ENCODE measurements around the gene KCNQ1.
"Not testable (repeated sequence)": the region's sequence is repeated elsewhere in the genome, so short reads cannot be mapped to it uniquely, and the experiment has no call there.

Gene KCNQ1

DNA sequence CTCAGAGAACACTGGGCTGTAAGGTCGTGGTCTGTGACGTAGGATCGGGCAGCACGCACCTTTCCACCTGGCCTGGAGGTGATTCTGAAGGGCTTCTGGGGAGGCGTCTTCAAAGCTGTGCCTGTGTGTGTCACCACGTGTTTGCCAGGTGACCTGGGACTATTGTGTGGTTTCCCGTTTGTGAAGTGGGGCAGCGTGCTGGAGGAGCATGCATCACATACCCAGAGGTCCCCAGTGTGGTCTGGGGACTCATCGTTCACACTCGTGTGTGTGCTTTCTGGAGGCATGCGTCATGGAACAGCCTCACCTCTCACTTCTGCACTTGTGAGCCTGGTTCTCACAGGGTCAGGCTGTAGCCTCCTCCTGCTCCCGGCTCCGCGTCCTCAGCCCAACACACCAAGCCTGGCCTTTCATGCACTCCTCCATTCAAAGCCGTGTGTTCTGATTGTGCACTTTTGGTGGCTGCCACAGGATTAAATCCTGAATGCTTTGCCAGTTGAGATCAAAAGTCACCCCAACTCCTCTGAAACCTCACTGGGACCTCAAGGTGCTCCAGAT is 148.7 kb downstream of the KCNQ1 start:
- no peak for DNase-seq
- TF ChIP-seq GATA1 (IDR thresholded peaks at IDR 0.05; ENCODE audit: low read depth, low read length), result no peak
- no peak for TF ChIP-seq POLR2A (IDR thresholded peaks at IDR 0.05; ENCODE audit: low read length)

DNA sequence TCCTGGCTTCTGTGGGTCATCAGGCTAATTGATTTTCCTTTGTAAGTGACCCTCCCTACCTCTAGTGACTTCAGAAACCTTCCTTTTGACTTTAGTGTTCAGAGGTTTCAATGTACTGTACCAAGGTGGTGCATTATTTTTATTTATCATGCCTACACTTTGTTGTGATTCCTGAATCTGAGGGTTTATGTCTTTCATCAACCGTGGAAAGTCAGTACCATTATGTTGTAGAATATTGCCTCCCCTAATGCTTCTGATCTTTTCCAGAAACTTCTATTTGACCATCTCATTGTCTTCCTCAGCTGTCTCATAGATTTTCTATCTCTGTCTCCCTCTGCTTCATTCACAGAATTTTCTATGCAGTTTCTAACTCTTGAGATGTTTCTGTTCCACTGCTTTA is 149.5 kb downstream of the KCNQ1 start:
- DNase-seq, result no peak
- TF ChIP-seq GATA1 (IDR thresholded peaks at IDR 0.05; ENCODE audit: low read depth, low read length) (no peak), POLR2A (IDR thresholded peaks at IDR 0.05; ENCODE audit: low read length) (no peak)

DNA sequence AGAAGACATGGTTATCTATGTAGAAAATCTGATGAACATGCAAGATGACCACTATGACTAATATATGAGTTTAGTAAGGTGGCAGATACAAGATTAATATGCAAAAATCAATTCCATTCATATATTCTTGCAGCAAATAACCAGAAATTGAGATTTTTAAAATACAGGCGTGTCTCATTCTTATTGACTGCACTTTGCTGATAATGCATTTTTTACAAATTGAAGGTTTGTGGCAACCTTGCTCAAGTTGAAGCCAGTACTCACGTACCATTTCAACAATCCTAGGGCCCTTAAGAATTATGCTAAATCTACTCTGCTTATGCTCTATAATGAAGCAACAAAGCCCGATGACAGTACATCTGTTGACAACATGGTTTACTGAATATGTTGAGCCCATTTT is 150.4 kb downstream of the KCNQ1 start:
- DNase-seq, result no peak
- TF ChIP-seq GATA1 (IDR thresholded peaks at IDR 0.05; ENCODE audit: low read depth, low read length), result no peak

DNA sequence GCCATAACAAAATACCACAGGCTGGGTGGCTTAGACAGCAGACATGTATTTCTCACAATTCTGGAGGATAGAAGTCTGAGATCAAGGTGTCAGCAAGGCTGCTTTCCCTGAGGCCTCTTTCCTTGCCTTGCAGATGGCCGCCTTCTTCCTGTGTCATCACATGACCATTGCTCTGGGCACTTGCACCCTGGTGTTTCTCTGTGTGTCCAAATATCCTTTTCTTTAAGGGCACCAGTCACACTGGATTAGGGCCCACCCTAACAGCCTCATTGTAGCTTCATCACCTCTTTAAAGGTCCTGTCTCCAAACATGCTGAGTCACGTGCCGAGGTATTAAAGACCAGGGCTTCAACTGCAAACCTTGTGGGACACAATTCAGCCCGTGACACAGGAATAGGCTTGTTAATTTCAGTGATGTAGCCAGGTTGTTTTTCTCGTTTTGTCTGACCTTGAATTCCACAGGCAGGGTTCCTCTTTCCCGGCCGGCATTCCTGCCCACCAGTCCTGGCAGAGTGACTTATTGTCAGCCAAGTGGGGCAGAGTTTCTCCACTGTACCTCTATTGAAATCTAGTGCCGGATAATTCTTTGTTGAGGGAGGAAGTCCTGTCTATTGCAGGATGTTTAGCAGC is 154.9 kb downstream of the KCNQ1 start:
- TF ChIP-seq GATA1 (IDR thresholded peaks at IDR 0.05; ENCODE audit: low read depth, low read length) (no peak), POLR2A (IDR thresholded peaks at IDR 0.05; ENCODE audit: low read length) (no peak)
- DNase-seq, result no peak

DNA sequence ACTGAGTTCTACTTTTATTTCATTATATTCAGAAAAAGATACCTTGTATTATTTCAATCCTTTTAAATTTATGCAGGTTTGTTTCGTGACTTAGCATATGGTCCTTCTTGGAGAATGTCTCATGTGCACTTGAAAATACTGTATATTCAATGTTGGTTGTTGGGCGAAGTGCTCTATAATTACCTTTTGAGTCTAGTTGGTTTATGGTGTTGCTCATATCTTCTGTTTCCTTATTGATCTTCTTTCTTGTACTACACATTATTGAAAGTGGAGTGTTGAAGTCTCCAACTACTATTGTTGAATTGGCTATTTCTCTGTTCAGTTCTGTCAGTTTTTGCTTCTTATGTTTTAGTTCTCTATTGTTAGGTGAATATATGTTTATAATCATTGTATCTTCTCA is 164.5 kb downstream of the KCNQ1 start:
- no peak for TF ChIP-seq POLR2A (IDR thresholded peaks at IDR 0.05; ENCODE audit: low read length)
- no peak for TF ChIP-seq GATA1 (IDR thresholded peaks at IDR 0.05; ENCODE audit: low read depth, low read length)
- no peak for DNase-seq

DNA sequence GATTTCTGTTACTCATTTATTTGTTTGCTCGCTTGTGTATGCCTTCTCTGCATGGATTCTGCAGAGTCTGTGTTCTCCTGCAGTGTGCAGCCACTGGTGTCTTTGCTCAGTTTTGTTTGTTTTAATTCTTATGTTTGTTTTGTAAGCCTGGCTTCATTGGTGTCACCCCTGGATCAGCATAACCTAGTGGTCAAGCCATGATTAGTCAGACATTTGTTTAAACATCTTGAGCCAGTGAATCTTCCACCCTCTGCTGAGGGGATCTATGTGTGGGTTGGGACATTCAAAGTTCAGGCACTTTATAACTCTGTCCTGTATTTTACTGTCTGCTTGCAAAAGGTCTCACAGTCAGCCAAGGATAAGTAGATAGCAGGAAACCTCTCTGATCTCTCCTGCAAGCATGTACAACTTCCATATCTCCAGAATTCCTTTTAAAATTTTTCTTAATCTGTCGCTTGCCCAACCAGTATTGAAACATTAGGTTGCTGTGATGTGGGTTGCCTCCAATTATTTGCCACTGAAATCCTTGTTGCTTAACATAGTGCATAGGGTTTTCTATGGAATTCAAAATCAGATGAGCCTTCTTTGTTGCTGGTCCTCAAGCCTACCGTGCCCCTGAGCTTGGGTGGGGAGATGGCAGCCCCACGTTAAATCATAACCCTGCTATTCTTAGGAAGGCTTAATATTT is 168.2 kb downstream of the KCNQ1 start:
- DNase-seq, result no peak
- TF ChIP-seq GATA1 (IDR thresholded peaks at IDR 0.05; ENCODE audit: low read depth, low read length) (no peak), POLR2A (IDR thresholded peaks at IDR 0.05; ENCODE audit: low read length) (no peak)

DNA sequence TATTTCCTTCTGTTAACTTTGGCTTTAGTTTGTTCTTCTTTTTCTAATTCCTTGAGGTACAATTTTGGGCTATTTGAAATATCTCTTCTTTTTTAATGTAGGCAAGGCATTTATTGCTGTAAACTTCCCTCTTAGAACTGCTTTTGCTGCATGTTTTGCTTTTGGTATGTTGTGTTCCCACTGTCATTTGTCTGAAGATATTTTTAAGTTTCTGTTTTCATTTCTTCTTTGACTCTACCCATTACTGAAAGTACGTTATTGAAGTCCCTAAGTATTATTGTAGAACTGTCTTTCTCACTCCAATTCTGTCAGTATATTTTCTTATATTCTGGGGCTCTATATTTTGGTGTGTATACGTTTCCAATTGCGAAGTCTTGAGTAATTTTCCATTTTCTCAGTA is 177.1 kb downstream of the KCNQ1 start:
- no peak for DNase-seq
- no peak for TF ChIP-seq POLR2A (IDR thresholded peaks at IDR 0.05; ENCODE audit: low read length)
- TF ChIP-seq GATA1 (IDR thresholded peaks at IDR 0.05; ENCODE audit: low read depth, low read length), result no peak

DNA sequence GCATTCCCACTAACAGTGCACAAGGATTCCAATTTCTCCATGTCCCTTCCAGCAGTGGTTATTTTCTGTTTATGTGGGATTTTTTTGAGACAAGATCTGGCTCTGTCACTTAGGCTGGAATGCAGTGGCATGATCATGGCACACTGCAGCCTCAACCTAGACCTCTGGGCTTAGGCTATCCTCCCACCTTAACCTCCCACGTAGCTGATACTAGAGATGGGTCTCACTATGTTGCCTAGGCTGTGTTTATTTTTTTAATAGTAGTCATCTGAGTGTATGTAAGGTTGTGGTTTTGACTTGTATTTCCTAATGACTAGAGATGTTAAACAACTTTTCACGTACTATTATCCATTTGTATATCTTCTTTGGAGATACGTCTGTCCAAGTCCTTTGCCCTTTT is 180.4 kb downstream of the KCNQ1 start:
- no peak for TF ChIP-seq GATA1 (IDR thresholded peaks at IDR 0.05; ENCODE audit: low read depth, low read length)
- TF ChIP-seq POLR2A (IDR thresholded peaks at IDR 0.05; ENCODE audit: low read length), result no peak

DNA sequence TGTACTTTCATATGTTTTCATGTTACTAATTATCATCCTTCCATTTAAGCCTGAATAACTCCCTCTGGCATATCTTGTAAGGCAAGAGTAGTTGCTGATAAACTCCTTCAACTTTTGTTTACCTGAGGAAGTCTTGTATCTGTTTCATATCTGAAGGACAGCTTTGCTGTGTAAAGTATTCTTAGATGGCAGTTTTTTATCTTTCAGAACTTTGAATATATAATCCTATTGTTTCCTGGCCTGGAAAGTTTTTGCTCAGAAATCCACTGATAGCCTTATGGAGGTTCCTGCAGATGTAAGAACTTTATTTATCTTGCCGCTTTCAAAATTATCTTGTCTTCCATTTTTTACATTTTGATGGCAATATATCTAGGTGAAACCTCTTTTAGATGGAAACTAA is 185.9 kb downstream of the KCNQ1 start:
- no peak for DNase-seq
- no peak for TF ChIP-seq POLR2A (IDR thresholded peaks at IDR 0.05; ENCODE audit: low read length)
- TF ChIP-seq GATA1 (IDR thresholded peaks at IDR 0.05; ENCODE audit: low read depth, low read length), result no peak

More for the DNA sequence above, 180.4 kb downstream of the KCNQ1 start:
- DNase-seq, result no peak

DNA sequence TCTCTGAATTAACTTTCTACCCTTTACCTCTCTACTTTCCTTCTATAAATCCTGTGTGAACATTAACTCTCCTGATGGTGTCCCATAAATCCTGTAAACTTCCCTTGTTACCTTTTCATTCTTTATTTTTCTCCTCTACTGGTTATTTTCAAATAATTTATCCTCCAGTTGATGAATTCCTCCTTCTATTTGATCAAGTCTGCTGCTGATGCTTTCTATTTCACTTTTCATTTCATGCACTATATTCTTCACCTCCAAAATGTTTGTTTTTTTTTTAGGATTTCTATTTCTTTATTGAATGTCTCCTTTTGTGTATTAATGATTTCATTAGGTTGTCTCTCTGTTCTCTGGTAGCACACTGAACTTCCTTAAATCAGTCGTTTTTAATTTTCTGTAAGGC is 186.4 kb downstream of the KCNQ1 start:
- TF ChIP-seq GATA1 (IDR thresholded peaks at IDR 0.05; ENCODE audit: low read depth, low read length) (no peak), POLR2A (IDR thresholded peaks at IDR 0.05; ENCODE audit: low read length) (no peak)
- DNase-seq, result no peak

DNA sequence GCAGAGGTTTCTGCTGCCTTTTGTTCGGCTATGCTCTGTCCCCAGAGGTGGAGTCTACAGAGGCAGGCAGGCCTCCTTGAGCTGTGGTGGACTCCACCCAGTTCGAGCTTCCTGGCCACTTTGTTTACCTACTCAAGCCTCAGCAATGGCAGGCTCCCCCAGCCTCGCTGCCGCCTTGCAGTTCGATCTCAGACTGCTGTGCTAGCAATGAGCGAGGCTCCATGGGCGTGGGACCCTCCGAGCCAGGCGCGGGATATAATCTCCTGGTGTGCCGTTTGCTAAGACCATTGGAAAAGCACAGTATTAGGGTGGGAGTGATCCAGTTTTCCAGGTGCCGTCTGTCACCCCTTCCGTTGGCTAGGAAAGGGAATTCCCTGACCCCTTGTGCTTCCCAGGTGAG is 195.0 kb downstream of the KCNQ1 start:
- DNase-seq, result not testable (repeated sequence)

DNA sequence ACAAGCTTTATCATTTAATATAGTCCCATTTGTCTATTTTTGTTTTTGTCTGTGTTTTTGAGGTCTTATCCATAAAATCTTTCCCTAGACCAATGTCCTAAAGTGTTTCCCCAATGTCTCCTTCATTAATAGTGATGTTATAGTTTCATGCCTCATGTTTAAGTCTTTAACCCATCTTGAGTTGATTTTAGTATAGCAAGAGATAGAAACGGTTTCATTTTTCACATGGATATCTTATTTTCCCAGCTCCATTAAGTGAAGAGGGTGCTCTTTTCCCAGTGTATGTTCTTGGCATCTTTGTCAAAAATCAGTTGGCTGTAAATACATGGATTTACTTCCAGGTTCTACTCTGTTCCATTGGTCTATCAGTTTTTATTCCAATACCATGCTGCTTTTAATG is 196.8 kb downstream of the KCNQ1 start:
- TF ChIP-seq POLR2A (IDR thresholded peaks at IDR 0.05; ENCODE audit: low read length), result no peak
- no peak for TF ChIP-seq GATA1 (IDR thresholded peaks at IDR 0.05; ENCODE audit: low read depth, low read length)
- no peak for DNase-seq

DNA sequence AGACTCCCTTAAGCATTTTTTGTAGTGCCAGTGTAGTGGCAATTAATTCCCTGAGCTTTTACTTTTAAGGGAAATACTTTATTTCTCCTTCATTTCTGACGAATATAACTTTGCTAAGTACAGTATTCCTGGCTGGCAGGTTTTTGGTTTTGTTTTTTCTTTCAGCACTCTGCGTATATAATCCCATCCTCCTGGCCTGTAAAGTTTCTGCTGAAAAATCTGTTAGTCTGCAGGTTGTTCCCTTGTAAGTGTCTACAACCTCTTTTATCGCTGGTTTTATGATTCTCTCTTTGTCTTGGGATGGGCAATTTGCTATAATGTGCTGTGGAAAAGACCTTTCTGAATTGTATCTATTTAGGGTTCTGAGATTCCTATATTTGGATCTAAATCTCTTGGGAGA is 198.9 kb downstream of the KCNQ1 start:
- DNase-seq, result no peak
- no peak for TF ChIP-seq GATA1 (IDR thresholded peaks at IDR 0.05; ENCODE audit: low read depth, low read length)
- no peak for TF ChIP-seq POLR2A (IDR thresholded peaks at IDR 0.05; ENCODE audit: low read length)

DNA sequence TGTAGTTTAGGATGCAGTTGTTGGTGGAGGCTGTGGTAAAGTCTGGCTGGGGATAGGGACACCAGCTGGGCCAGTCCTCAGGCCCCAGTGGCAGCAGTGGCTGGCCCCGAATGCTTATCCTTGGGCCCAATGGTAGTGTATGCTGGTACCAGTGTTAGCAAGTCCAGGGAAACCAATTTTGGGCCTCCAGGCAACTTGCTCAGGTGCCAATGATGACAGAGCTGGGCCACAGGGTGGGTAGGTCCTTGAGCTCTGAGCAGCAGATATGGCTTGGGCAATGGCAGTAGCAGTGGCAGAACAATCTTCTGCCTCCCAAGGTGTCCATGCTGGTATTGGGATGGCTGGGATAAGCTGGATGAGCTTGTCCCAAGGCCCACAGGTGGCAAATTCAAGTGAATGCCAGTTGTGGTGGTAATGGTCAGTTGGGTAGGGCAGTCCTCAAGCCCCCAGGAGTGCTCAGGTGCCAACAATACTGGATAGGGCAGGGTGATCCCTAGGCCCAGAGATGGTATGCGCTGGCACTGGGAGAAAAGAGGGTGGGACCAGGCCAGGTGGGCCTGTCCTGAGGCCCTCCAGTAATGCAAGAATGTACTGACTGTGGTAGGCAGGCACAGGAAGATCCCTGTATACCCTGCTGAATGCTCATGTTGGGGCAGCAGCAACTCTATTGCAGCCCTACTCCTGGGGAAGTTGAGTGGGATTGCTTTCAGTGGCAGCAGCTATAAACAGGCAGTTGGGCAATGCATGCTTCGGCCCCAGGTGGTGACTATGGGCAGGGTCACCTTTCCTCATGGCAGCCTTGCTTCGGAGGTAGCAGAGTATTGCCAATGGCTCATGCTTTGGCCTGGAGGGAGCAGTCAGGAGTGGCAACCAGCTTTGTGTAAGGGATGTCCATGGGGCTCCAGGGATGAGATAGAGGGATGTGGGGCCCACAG is 200.3 kb downstream of the KCNQ1 start:
- TF ChIP-seq GATA1 (IDR thresholded peaks at IDR 0.05; ENCODE audit: low read depth, low read length) (no peak), POLR2A (IDR thresholded peaks at IDR 0.05; ENCODE audit: low read length) (no peak)
- DNase-seq, result no peak
